WTC11 (cell line): Measurements from ENCODE around the gene PZP. TPM values are rescaled to one million over a fixed set of nuclear protein-coding genes. Genes with fewer than 3 reads are reported as not detected.
"Not testable (repeated sequence)": the region's sequence is repeated elsewhere in the genome, so short reads cannot be mapped to it uniquely, and the experiment has no call there.

Source experiments
- ATAC-seq: fragments of 200-7000 bp; cut with Tn5 transposase; 2 replicates; pipeline ENCODE4 v1.10.0; 2021; ENCODE audit warnings: mild to moderate bottlenecking, moderate library complexity
- CTCF ChIA-PET: fragments of 300-600 bp; sonication (Branson Sonifier 250); formaldehyde crosslinking; loops from one replicate; lab custom pipeline; 2021; ENCODE audit warnings: antibody characterized with exemption; lab: Charles Lee
- POLR2A ChIA-PET: fragments of 350-600 bp; sonication (Branson Sonifier 250); formaldehyde crosslinking; loops from one replicate; lab custom pipeline; 2021; ENCODE audit warnings: antibody characterized with exemption; lab: Charles Lee
- DNase-seq: peaks from one replicate; pipeline ENCODE4 v3.0.0; 2021; ENCODE audit warnings: low spot score
- H3K27ac Mint-ChIP-seq: 2 replicates; pipeline ENCODE4 v1.8.0; 2021; ENCODE audit warnings: mixed read lengths
- H3K27me3 Mint-ChIP-seq: 2 replicates; pipeline ENCODE4 v1.8.0; 2021; ENCODE audit warnings: low read depth, mild to moderate bottlenecking, moderate library complexity, mixed read lengths
- H3K36me3 Mint-ChIP-seq: 2 replicates; pipeline ENCODE4 v1.8.0; 2021; ENCODE audit warnings: mixed read lengths
- H3K4me1 Mint-ChIP-seq: 2 replicates; pipeline ENCODE4 v1.8.0; 2022; ENCODE audit warnings: mixed read lengths
- H3K4me3 Mint-ChIP-seq: 2 replicates; pipeline ENCODE4 v1.8.0; 2021; ENCODE audit warnings: mild to moderate bottlenecking, moderate library complexity, mixed read lengths
- H3K9me3 Mint-ChIP-seq: 2 replicates; pipeline ENCODE4 v1.8.0; 2021; ENCODE audit warnings: mixed read lengths
- AFF4 ChIP-seq: sonication (generic); formaldehyde crosslinking; IDR thresholded peaks from 2 replicates; pipeline ENCODE4 v1.8.1; 2023; ENCODE audit warnings: mild to moderate bottlenecking, missing genetic modification reagents, borderline replicate concordance
- ATF1 ChIP-seq: sonication (generic); formaldehyde crosslinking; IDR thresholded peaks from 2 replicates; pipeline ENCODE4 v1.8.1; 2023; ENCODE audit warnings: mild to moderate bottlenecking, moderate library complexity, missing genetic modification reagents
- ATF6 ChIP-seq: sonication (generic); formaldehyde crosslinking; IDR thresholded peaks from 2 replicates; pipeline ENCODE4 v1.8.1; 2023; ENCODE audit warnings: mild to moderate bottlenecking, missing genetic modification reagents
- CBFB ChIP-seq: sonication (generic); formaldehyde crosslinking; IDR thresholded peaks from 2 replicates; pipeline ENCODE4 v1.8.1; 2022; ENCODE audit warnings: mild to moderate bottlenecking, low read depth, missing genetic modification reagents
- HMGA2 ChIP-seq: fragments of 250-450 bp; sonication (Bioruptor Pico); IDR thresholded peaks from 2 replicates; pipeline ENCODE4 v1.4.0; 2021; ENCODE audit warnings: mild to moderate bottlenecking, moderate library complexity
- MLX ChIP-seq: sonication (generic); formaldehyde crosslinking; IDR thresholded peaks from 2 replicates; pipeline ENCODE4 v1.8.1; 2023; ENCODE audit warnings: mild to moderate bottlenecking, missing genetic modification reagents, moderate library complexity
- MYBL2 ChIP-seq: sonication (generic); formaldehyde crosslinking; IDR thresholded peaks from 2 replicates; pipeline ENCODE4 v1.8.1; 2023; ENCODE audit warnings: mild to moderate bottlenecking, moderate library complexity, missing genetic modification reagents
- NFATC4 ChIP-seq: fragments of 250-450 bp; sonication (Bioruptor Pico); IDR thresholded peaks from 2 replicates; pipeline ENCODE4 v1.9.0; 2021; ENCODE audit warnings: mild to moderate bottlenecking
- NR2C2 ChIP-seq: sonication (generic); formaldehyde crosslinking; IDR thresholded peaks from 2 replicates; pipeline ENCODE4 v1.8.0; 2022; ENCODE audit warnings: mild to moderate bottlenecking, missing genetic modification reagents
- NR3C1 ChIP-seq: sonication (generic); formaldehyde crosslinking; conservative IDR thresholded peaks from 2 replicates; pipeline ENCODE4 v1.8.1; 2023; ENCODE audit warnings: low read depth, mild to moderate bottlenecking, missing genetic modification reagents
- ZNF219 ChIP-seq: sonication (generic); formaldehyde crosslinking; IDR thresholded peaks from 2 replicates; pipeline ENCODE4 v1.8.0; 2023; ENCODE audit warnings: missing genetic modification reagents, mild to moderate bottlenecking, borderline replicate concordance
- ZNF396 ChIP-seq: fragments of 250-450 bp; sonication (Bioruptor Pico); IDR thresholded peaks from 2 replicates; pipeline ENCODE4 v1.8.0; 2021; ENCODE audit warnings: mild to moderate bottlenecking, moderate library complexity, borderline replicate concordance
- ZNF532 ChIP-seq: fragments of 250-450 bp; sonication (Bioruptor Pico); IDR thresholded peaks from 2 replicates; pipeline ENCODE4 v1.9.0; 2021; ENCODE audit warnings: mild to moderate bottlenecking, borderline replicate concordance
- total RNA-seq: library from RNA; stranded (reverse); gene quantifications from 3 replicates; pipeline ENCODE4 v1.2.3, GENCODE V29; 2021
- TF ChIP-seq, protein P1 (sequence below): sonication (generic); formaldehyde crosslinking; conservative IDR thresholded peaks from 2 replicates; pipeline ENCODE4 v1.8.1; 2023; ENCODE audit warnings: mild to moderate bottlenecking, low read depth, missing genetic modification reagents, moderate library complexity
- TF ChIP-seq, protein P2 (sequence below): fragments of 250-450 bp; sonication (Bioruptor Pico); IDR thresholded peaks from 2 replicates; pipeline ENCODE4 v1.9.0; 2021; ENCODE audit warnings: mild to moderate bottlenecking
- TF ChIP-seq, protein P3 (sequence below): sonication (generic); formaldehyde crosslinking; IDR thresholded peaks from 2 replicates; pipeline ENCODE4 v1.8.1; 2022; ENCODE audit warnings: low read depth, mild to moderate bottlenecking, moderate library complexity, missing genetic modification reagents, borderline replicate concordance

Gene PZP
- total RNA-seq, 1 experiment from 2014 or later, result 0.15 TPM

DNA sequence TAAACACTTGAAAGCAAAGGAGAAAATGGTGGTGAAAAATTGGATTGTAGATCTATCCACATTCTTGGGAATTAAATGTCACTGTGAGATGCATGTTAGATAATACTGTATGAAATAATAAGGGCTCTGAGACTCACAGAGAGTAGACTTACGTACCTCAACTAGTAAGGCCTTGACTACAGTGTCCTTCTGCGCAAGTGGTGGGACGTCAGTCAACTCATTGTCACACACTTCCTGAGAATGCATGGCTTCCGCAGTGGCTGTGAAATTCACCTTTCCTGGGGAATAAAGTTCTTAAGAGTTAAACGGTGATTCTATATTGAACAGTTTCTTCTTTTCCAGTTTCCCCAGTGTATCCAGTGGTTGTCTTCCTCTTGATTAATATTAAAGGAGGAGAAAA is 32.6 kb upstream of the PZP start:
- no peaks in the 10 kb centered on the region for H3K36me3 Mint-ChIP-seq
- no peak overlapping the region for H3K4me3 Mint-ChIP-seq
- peaks cover 4% of the 10 kb centered on the region; the same call in 1 of the 2 replicates for H3K4me1 Mint-ChIP-seq
- no peak for DNase-seq
- H3K9me3 Mint-ChIP-seq, result no peaks in the 10 kb centered on the region
- TF ChIP-seq CBFB (no peak), HMGA2 (CRISPR knock-in tag) (no peak), ZNF532 (CRISPR knock-in tag) (no peak), NR3C1 (no peak), NFATC4 (CRISPR knock-in tag) (no peak), AFF4 (CRISPR knock-in tag) (no peak), NR2C2 (CRISPR knock-in tag) (no peak)
- TF ChIP-seq, protein P1, sequence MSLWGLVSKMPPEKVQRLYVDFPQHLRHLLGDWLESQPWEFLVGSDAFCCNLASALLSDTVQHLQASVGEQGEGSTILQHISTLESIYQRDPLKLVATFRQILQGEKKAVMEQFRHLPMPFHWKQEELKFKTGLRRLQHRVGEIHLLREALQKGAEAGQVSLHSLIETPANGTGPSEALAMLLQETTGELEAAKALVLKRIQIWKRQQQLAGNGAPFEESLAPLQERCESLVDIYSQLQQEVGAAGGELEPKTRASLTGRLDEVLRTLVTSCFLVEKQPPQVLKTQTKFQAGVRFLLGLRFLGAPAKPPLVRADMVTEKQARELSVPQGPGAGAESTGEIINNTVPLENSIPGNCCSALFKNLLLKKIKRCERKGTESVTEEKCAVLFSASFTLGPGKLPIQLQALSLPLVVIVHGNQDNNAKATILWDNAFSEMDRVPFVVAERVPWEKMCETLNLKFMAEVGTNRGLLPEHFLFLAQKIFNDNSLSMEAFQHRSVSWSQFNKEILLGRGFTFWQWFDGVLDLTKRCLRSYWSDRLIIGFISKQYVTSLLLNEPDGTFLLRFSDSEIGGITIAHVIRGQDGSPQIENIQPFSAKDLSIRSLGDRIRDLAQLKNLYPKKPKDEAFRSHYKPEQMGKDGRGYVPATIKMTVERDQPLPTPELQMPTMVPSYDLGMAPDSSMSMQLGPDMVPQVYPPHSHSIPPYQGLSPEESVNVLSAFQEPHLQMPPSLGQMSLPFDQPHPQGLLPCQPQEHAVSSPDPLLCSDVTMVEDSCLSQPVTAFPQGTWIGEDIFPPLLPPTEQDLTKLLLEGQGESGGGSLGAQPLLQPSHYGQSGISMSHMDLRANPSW, result no peak
- ChIA-PET POLR2A (no interaction called here), CTCF (no interaction called here)
- no peak for ATAC-seq
- H3K27ac Mint-ChIP-seq, result no peak overlapping the region
- no peaks in the 10 kb centered on the region; the same call in none of the 2 replicates for H3K27me3 Mint-ChIP-seq

- CTCF ChIA-PET, POLR2A ChIA-PET, H3K36me3 Mint-ChIP-seq, ATAC-seq, DNase-seq, H3K27ac Mint-ChIP-seq, H3K9me3 Mint-ChIP-seq, H3K4me1 Mint-ChIP-seq, H3K27me3 Mint-ChIP-seq: not testable (repeated sequence)
- peak overlapping the region; percentile 47 for H3K4me3 Mint-ChIP-seq
Observed at GRCh38 chr12:9240004-9240635, 31.9 kb upstream of the PZP start.

DNA sequence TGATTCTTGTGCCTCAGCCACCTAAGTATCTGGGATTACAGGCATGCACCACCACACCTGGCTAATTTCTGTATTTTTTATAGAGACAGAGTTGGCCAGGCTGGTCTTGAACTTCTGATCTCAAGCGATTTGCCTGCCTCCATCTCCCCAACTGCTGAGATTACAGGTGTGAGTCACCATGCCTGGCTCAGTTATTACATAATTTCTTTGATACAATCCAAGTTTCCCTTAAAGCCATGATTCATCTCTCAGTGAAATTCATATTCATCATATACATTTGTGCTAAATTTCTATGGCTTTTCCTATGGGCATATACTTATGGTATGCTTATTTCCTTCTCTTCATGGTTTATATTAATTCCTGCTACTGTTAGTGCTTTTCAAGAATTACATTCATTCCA is 29.1 kb upstream of the PZP start:
- Mint-ChIP-seq H3K4me1 (peaks cover 4% of the 10 kb centered on the region; the same call in 1 of the 2 replicates), H3K9me3 (no peaks in the 10 kb centered on the region), H3K27me3 (peaks cover 4% of the 10 kb centered on the region), H3K36me3 (no peaks in the 10 kb centered on the region), H3K27ac (no peak overlapping the region), H3K4me3 (no peak overlapping the region)
- CTCF ChIA-PET, result no interaction called here
- no peak for ATAC-seq
- DNase-seq, result no peak
- POLR2A ChIA-PET, result no interaction called here
- TF ChIP-seq ATF6 (CRISPR knock-in tag) (no peak), MLX (CRISPR knock-in tag) (no peak), MYBL2 (no peak), ZNF396 (CRISPR knock-in tag) (no peak), ZNF219 (no peak), ATF1 (CRISPR knock-in tag) (no peak), NFATC4 (CRISPR knock-in tag) (no peak)
- TF ChIP-seq, protein P2, sequence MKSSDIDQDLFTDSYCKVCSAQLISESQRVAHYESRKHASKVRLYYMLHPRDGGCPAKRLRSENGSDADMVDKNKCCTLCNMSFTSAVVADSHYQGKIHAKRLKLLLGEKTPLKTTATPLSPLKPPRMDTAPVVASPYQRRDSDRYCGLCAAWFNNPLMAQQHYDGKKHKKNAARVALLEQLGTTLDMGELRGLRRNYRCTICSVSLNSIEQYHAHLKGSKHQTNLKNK, result no peak
- TF ChIP-seq, protein P3, sequence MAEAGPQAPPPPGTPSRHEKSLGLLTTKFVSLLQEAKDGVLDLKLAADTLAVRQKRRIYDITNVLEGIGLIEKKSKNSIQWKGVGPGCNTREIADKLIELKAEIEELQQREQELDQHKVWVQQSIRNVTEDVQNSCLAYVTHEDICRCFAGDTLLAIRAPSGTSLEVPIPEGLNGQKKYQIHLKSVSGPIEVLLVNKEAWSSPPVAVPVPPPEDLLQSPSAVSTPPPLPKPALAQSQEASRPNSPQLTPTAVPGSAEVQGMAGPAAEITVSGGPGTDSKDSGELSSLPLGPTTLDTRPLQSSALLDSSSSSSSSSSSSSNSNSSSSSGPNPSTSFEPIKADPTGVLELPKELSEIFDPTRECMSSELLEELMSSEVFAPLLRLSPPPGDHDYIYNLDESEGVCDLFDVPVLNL (CRISPR knock-in tag), result no peak
